ENCODE measurements around the gene CEP164. TPM values are rescaled to one million over a fixed set of nuclear protein-coding genes. Genes with fewer than 3 reads are reported as not detected.

The CEP164 gene
- total RNA-seq, 1 experiment from 2014 or later: 22.2 TPM

- intact Hi-C loops (cut with micrococcal nuclease): no loop called here
- ATAC-seq: no peak
- RAD21 ChIA-PET (ENCODE audit: low non-redundant PET in 1 of 2, low total read pairs in 2 of 2, uncharacterized antibody in 2 of 2, unreplicated experiment in 2 of 2): no interaction called here
- H3K27me3 ChIP-seq (ENCODE audit: insufficient read depth, low read length): no peaks in the 10 kb centered on the region
- CTCF ChIA-PET: no interaction called here
- POLR2A ChIA-PET: no interaction called here
- no peaks in the 10 kb centered on the region for H3K36me3 ChIP-seq (ENCODE audit: control insufficient read depth in 1 of 2, insufficient read depth in 2 of 2, low read length in 2 of 2)
- H3K4me1 ChIP-seq (ENCODE audit: control insufficient read depth in 1 of 2, insufficient read depth in 2 of 2, low read length in 2 of 2): no peaks in the 10 kb centered on the region
- H3K4me3 ChIP-seq (replicated peaks in 1 of 2; ENCODE audit: low read depth in 1 of 2, low read length in 2 of 2): no peak overlapping the region
- H3K4me2 ChIP-seq (ENCODE audit: low read length): no peak overlapping the region
- TF ChIP-seq SP1 (IDR thresholded peaks at IDR 0.05; ENCODE audit: low read depth) (no peak), CBX3 (IDR thresholded peaks at IDR 0.05; ENCODE audit: low read depth) (no peak), FOSL1 (IDR thresholded peaks at IDR 0.05; ENCODE audit: low read depth) (no peak), ZNF274 (IDR thresholded peaks at IDR 0.05; ENCODE audit: low read depth, low read length) (no peak), POLR2A (IDR thresholded peaks at IDR 0.05; ENCODE audit: borderline replicate concordance, extremely low read depth, insufficient read depth, insufficient read length) (no peak), YY1 (IDR thresholded peaks at IDR 0.05; ENCODE audit: extremely low read depth, insufficient replicate concordance, low read depth, low read length) (no peak), POLR2AphosphoS5 (IDR thresholded peaks at IDR 0.05; ENCODE audit: low read depth, low read length) (no peak), MAX (IDR thresholded peaks at IDR 0.05) (no peak), SIN3A (IDR thresholded peaks at IDR 0.05; ENCODE audit: low read depth) (no peak), REST (IDR thresholded peaks at IDR 0.05; ENCODE audit: low read depth) (no peak), EZH2phosphoT487 (IDR thresholded peaks at IDR 0.05; ENCODE audit: borderline replicate concordance) (no peak), TCF7L2 (IDR thresholded peaks at IDR 0.05; ENCODE audit: borderline replicate concordance, extremely low read depth, insufficient read depth, insufficient read length) (no peak), RAD21 (IDR thresholded peaks at IDR 0.05; ENCODE audit: low read depth) (no peak), EZH2 (IDR thresholded peaks at IDR 0.05) (no peak), ZFX (IDR thresholded peaks at IDR 0.05) (no peak)
- TF ChIP-seq, protein P1, sequence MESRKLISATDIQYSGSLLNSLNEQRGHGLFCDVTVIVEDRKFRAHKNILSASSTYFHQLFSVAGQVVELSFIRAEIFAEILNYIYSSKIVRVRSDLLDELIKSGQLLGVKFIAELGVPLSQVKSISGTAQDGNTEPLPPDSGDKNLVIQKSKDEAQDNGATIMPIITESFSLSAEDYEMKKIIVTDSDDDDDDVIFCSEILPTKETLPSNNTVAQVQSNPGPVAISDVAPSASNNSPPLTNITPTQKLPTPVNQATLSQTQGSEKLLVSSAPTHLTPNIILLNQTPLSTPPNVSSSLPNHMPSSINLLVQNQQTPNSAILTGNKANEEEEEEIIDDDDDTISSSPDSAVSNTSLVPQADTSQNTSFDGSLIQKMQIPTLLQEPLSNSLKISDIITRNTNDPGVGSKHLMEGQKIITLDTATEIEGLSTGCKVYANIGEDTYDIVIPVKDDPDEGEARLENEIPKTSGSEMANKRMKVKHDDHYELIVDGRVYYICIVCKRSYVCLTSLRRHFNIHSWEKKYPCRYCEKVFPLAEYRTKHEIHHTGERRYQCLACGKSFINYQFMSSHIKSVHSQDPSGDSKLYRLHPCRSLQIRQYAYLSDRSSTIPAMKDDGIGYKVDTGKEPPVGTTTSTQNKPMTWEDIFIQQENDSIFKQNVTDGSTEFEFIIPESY (IDR thresholded peaks at IDR 0.05; ENCODE audit: extremely low read depth, insufficient replicate concordance, low read length): no peak
- TF ChIP-seq, protein P2, sequence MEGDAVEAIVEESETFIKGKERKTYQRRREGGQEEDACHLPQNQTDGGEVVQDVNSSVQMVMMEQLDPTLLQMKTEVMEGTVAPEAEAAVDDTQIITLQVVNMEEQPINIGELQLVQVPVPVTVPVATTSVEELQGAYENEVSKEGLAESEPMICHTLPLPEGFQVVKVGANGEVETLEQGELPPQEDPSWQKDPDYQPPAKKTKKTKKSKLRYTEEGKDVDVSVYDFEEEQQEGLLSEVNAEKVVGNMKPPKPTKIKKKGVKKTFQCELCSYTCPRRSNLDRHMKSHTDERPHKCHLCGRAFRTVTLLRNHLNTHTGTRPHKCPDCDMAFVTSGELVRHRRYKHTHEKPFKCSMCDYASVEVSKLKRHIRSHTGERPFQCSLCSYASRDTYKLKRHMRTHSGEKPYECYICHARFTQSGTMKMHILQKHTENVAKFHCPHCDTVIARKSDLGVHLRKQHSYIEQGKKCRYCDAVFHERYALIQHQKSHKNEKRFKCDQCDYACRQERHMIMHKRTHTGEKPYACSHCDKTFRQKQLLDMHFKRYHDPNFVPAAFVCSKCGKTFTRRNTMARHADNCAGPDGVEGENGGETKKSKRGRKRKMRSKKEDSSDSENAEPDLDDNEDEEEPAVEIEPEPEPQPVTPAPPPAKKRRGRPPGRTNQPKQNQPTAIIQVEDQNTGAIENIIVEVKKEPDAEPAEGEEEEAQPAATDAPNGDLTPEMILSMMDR (IDR thresholded peaks at IDR 0.05 in 2 of 3, conservative IDR thresholded peaks at IDR 0.05 in 1 of 3; ENCODE audit: borderline replicate concordance in 1 of 3, insufficient read depth in 1 of 3, low read depth in 2 of 3, low read length in 2 of 3): no peak
- H3K79me2 ChIP-seq (ENCODE audit: insufficient read depth, low read length): no peaks in the 10 kb centered on the region
- H3K27ac ChIP-seq (ENCODE audit: low read depth, low read length): no peak overlapping the region
- no peak overlapping the region for H2AFZ ChIP-seq (ENCODE audit: low read depth, low read length, poor library complexity, severe bottlenecking)
- H3K9me2 ChIP-seq (ENCODE audit: insufficient read depth): no peaks in the 10 kb centered on the region
- no peak overlapping the region for H3K9ac ChIP-seq (ENCODE audit: low read length)
- no peak for DNase-seq (ENCODE audit: low read depth, low spot score)
- no peaks in the 10 kb centered on the region for H4K20me1 ChIP-seq (ENCODE audit: insufficient read depth)
- H3K9me3 ChIP-seq (ENCODE audit: control insufficient read depth in 1 of 2, insufficient read depth in 1 of 2, low read depth in 1 of 2, low read length in 2 of 2): no peaks in the 10 kb centered on the region
- no TSS peak for BruUV-seq (replicated peaks)
These were observed 128.5 kb downstream of the CEP164 start for GRCh38 chr11:117456027-117456720.
